ENCODE measurements around the gene ITPKA. TPM values are rescaled to one million over a fixed set of nuclear protein-coding genes. Genes with fewer than 3 reads are reported as not detected.

ITPKA gene
- total RNA-seq, 1 donor from 2014 or later, result 1.5 TPM

- DNase-seq (ENCODE audit: low read depth, low spot score), result no peak
- Mint-ChIP-seq H3K27me3 (ENCODE audit: low read depth) (no peaks in the 10 kb centered on the region), H3K4me3 (no peak overlapping the region), H3K9me3 (no peaks in the 10 kb centered on the region), H3K27ac (ENCODE audit: unreplicated experiment) (no peak overlapping the region), H3K36me3 (ENCODE audit: low read depth) (peaks cover 8% of the 10 kb centered on the region), H3K4me1 (no peaks in the 10 kb centered on the region)
- TF ChIP-seq, protein P1, sequence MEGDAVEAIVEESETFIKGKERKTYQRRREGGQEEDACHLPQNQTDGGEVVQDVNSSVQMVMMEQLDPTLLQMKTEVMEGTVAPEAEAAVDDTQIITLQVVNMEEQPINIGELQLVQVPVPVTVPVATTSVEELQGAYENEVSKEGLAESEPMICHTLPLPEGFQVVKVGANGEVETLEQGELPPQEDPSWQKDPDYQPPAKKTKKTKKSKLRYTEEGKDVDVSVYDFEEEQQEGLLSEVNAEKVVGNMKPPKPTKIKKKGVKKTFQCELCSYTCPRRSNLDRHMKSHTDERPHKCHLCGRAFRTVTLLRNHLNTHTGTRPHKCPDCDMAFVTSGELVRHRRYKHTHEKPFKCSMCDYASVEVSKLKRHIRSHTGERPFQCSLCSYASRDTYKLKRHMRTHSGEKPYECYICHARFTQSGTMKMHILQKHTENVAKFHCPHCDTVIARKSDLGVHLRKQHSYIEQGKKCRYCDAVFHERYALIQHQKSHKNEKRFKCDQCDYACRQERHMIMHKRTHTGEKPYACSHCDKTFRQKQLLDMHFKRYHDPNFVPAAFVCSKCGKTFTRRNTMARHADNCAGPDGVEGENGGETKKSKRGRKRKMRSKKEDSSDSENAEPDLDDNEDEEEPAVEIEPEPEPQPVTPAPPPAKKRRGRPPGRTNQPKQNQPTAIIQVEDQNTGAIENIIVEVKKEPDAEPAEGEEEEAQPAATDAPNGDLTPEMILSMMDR (conservative IDR thresholded peaks at IDR 0.05), result no peak
Observed at GRCh38 chr15:41523097-41523496, 29.4 kb downstream of the ITPKA start.

GRCh38 chr15:41530363-41530956, 36.8 kb downstream of the ITPKA start:
- TF ChIP-seq, protein P1 (conservative IDR thresholded peaks at IDR 0.05), result no peak
- no peaks in the 10 kb centered on the region for H3K4me1 Mint-ChIP-seq
- DNase-seq (ENCODE audit: low read depth, low spot score), result no peak
- no peak overlapping the region for H3K4me3 Mint-ChIP-seq
- peaks cover 9% of the 10 kb centered on the region for H3K36me3 Mint-ChIP-seq (ENCODE audit: low read depth)
- no peak overlapping the region for H3K27ac Mint-ChIP-seq (ENCODE audit: unreplicated experiment)
- no peaks in the 10 kb centered on the region for H3K27me3 Mint-ChIP-seq (ENCODE audit: low read depth)
- no peaks in the 10 kb centered on the region for H3K9me3 Mint-ChIP-seq

- Mint-ChIP-seq H3K27ac (ENCODE audit: unreplicated experiment) (no peak overlapping the region), H3K4me1 (no peaks in the 10 kb centered on the region), H3K4me3 (no peak overlapping the region), H3K27me3 (ENCODE audit: low read depth) (no peaks in the 10 kb centered on the region), H3K9me3 (no peaks in the 10 kb centered on the region), H3K36me3 (ENCODE audit: low read depth) (peaks cover 11% of the 10 kb centered on the region)
- TF ChIP-seq, protein P1 (conservative IDR thresholded peaks at IDR 0.05), result no peak
- DNase-seq (ENCODE audit: low read depth, low spot score), result no peak
Observed at GRCh38 chr15:41535544-41535943, 41.9 kb downstream of the ITPKA start.

DNA sequence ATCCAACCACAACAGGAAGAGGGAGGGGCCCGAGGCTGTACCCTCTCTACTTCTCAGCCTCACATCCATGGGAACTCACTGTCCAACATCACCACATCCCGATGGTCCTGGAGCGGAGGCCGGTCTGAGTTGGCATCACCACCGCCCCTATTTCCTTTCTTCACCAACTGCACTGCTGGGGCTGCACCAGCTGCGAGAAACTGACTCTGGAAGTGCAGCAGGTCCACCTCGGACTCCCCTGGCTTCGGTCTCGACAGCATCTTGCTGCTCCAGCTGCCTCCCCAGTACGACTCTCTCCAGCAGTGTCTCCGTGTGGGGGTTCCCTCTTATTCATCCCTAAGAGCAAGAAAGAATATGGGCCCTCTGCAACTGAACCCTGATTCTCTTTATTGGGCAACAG, 43.2 kb downstream of the ITPKA start:
- TF ChIP-seq, protein P1 (conservative IDR thresholded peaks at IDR 0.05), result no peak
- Mint-ChIP-seq H3K4me1 (no peaks in the 10 kb centered on the region), H3K27ac (ENCODE audit: unreplicated experiment) (no peak overlapping the region), H3K9me3 (no peaks in the 10 kb centered on the region), H3K36me3 (ENCODE audit: low read depth) (peaks cover 11% of the 10 kb centered on the region), H3K27me3 (ENCODE audit: low read depth) (no peaks in the 10 kb centered on the region), H3K4me3 (no peak overlapping the region)
- no peak for DNase-seq (ENCODE audit: low read depth, low spot score)

DNA sequence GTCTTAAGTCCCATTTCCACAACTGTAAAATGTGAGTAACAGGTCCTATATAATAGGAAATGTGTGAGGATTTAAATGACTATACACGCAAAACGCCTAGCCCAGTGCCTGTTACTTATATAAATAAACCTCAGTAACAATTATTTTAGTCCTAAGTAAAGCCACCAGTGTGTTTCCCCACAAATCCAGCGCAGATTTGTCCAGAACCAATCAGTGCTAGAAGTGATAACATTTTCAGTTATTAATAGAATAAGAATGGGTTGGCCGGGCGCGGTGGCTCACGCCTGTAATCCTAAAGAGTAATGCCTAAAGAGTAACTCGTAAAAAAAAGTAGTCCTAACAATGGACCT, 49.8 kb downstream of the ITPKA start:
- Mint-ChIP-seq H3K27ac (ENCODE audit: unreplicated experiment) (peak overlapping the region; percentile 99), H3K36me3 (ENCODE audit: low read depth) (no peaks in the 10 kb centered on the region), H3K9me3 (no peaks in the 10 kb centered on the region), H3K4me3 (peak overlapping the region; percentile 100), H3K4me1 (peaks cover 13% of the 10 kb centered on the region), H3K27me3 (ENCODE audit: low read depth) (no peaks in the 10 kb centered on the region)
- DNase-seq (ENCODE audit: low read depth, low spot score), result no peak
- TF ChIP-seq, protein P1 (conservative IDR thresholded peaks at IDR 0.05), result no peak

Data from neural crest cell (in vitro differentiated cells).